Measurements from ENCODE around the gene EDARADD.

The EDARADD gene

DNA sequence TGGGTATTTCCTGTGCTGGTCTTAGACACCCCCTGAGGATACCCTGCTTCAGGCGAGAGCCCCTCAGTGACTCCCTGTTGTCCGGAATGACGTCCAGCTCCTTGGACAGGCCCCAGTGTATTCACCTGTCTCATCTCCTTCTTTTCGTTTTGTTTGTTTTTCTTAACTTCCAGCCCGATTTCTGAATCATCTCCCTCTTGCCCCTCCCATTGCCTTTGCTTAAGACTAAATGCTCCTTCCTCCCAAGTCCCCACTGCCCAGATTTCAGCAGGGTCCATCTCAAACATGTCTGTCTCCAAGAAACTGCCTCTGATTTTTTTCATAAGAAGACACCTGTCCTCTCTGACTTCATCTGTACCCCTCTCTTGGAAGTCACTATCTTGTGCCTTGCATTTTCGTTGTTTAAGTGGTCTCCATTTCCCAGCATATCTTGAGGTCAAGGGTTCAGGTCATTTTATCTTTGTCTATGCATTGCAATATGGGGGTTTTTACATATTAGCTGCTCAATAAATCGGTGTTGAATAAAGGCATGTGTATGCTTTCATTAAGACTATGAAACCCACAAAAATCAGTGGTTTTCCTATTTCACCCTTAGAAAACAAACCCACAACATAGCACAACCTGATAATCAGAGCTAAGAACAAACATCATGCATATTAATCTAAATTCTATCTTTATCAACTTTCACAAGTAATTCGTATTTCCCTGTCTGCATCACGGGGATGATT, 71.3 kb downstream of the EDARADD start:
- TF ChIP-seq, protein P1, sequence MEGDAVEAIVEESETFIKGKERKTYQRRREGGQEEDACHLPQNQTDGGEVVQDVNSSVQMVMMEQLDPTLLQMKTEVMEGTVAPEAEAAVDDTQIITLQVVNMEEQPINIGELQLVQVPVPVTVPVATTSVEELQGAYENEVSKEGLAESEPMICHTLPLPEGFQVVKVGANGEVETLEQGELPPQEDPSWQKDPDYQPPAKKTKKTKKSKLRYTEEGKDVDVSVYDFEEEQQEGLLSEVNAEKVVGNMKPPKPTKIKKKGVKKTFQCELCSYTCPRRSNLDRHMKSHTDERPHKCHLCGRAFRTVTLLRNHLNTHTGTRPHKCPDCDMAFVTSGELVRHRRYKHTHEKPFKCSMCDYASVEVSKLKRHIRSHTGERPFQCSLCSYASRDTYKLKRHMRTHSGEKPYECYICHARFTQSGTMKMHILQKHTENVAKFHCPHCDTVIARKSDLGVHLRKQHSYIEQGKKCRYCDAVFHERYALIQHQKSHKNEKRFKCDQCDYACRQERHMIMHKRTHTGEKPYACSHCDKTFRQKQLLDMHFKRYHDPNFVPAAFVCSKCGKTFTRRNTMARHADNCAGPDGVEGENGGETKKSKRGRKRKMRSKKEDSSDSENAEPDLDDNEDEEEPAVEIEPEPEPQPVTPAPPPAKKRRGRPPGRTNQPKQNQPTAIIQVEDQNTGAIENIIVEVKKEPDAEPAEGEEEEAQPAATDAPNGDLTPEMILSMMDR (IDR thresholded peaks at IDR 0.05; ENCODE audit: control extremely low read depth, extremely low read depth, low read depth, missing control alignments) = no peak
- ChIA-PET CTCF (interaction anchor here (0.9 to 1.3 kb wide), 2 partner anchors 7 to 25 kb away, joined by 3 read pairs; no protein-coding TSS in a partner anchor), POLR2A (no interaction called here)
- no peak for DNase-seq (ENCODE audit: extremely low spot score)

DNA sequence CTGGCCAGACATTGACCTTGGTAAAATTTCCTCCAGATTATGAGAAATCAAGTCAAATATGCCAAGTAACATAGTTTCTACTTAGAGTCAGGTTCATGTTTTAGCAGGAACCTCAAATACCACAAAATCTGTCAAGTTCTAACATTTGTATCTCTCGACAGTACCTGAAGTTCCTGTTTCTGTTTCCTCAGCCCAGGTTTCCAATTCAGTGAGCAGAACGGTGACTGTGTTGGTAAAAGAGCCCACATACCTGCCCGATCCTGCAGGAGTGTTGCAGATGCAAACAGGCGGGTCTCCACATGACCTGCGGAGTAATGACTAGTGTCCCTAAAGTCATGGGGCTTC, 71.8 kb downstream of the EDARADD start:
- ChIA-PET CTCF (interaction anchor here (0.9 to 1.3 kb wide), 2 partner anchors 8 to 24 kb away, joined by 3 read pairs; no protein-coding TSS in a partner anchor), POLR2A (no interaction called here)
- DNase-seq (ENCODE audit: extremely low spot score) = peak; percentile 46
- TF ChIP-seq, protein P1 (IDR thresholded peaks at IDR 0.05; ENCODE audit: control extremely low read depth, extremely low read depth, low read depth, missing control alignments) = no peak

DNA sequence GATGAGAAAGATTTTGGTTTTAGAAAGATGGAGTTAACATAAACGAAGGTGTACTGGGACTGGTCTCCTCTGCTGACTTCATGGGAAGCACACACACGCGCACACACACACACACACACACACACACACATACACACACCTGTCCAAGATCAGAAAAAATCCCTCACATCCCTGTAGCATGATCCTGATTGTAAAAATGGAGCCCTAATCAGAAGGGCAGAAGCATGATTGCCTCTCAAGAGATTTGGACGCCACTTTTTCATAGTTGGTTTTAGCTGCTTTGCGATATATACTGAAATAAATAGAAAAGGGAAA, 73.2 kb downstream of the EDARADD start:
- POLR2A ChIA-PET = no interaction called here
- CTCF ChIA-PET = interaction anchor here (1.1 kb wide), 1 partner anchor 330 kb away, joined by 3 read pairs; no protein-coding TSS in a partner anchor
- DNase-seq (ENCODE audit: extremely low spot score) = no peak
- TF ChIP-seq, protein P1 (IDR thresholded peaks at IDR 0.05; ENCODE audit: control extremely low read depth, extremely low read depth, low read depth, missing control alignments) = no peak

DNA sequence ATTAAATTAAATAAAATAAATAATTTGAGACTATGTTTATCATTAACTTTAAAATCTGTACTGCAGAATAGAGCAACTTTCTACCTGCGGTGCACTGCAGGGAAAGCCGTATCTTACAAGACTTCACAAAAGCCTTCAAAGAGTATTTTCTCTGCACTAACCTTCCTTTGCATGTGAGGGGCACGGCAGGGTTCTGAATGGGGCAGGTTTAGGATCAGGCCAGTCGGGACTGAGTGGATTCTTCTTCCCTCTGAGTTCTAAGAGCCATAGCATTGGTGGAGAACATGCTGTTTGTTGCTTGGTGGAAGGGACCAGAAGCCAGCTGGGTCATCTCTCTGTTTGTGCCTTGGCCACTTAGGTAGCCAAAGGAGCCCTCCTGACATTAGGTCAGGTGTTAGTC, 74.5 kb downstream of the EDARADD start:
- ChIA-PET CTCF (interaction anchor here (1.4 to 1.5 kb wide), 2 partner anchors 74 to 365 kb away, joined by 3 read pairs; partner anchors contain the start of gene EDARADD), POLR2A (no interaction called here)
- no peak for DNase-seq (ENCODE audit: extremely low spot score)
- TF ChIP-seq, protein P1 (IDR thresholded peaks at IDR 0.05; ENCODE audit: control extremely low read depth, extremely low read depth, low read depth, missing control alignments) = no peak

DNA sequence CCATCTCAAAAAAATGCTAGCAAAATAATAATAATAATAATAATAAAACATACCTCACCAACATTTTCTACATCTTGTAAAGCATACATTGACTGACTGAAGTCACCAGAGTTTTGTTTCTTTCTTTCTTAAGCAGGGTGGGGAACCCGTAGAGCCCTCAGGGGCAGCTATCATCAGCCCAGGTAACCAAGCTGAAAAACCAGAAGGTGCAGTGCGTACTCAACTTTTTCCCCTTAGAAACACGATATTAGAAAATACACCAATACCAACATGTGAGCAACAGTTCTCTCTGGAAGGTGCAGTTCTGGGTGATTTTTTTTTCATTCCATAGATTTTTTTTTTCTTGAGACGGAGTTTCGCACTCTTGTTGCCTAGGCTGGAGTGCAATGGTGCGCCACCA, 75.4 kb downstream of the EDARADD start:
- TF ChIP-seq, protein P1 (IDR thresholded peaks at IDR 0.05; ENCODE audit: control extremely low read depth, extremely low read depth, low read depth, missing control alignments) = no peak
- ChIA-PET POLR2A (no interaction called here), CTCF (interaction anchor here (1.4 to 1.5 kb wide), 2 partner anchors 75 to 365 kb away, joined by 3 read pairs; partner anchors contain the start of gene EDARADD)
- DNase-seq (ENCODE audit: extremely low spot score) = no peak

DNA sequence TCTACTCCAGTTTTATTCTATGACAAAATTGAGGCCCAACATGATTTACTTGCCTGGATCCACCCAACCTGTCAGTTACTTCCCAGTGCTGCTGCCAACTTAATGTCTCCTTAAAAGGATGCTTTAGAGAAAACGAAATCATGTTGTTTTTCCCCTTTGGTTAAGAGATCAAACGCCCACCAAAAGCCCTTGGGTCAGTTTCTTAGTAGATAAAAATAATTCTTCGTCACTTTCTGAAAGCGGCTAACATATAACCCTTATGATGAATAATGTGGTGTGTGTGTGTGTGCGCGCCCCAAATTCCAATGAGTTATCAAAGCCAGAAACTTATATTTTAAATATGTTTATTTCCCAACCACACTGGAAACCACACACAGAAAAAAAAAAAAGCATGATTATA, 77.0 kb downstream of the EDARADD start:
- TF ChIP-seq, protein P1 (IDR thresholded peaks at IDR 0.05; ENCODE audit: control extremely low read depth, extremely low read depth, low read depth, missing control alignments) = no peak
- ChIA-PET POLR2A (no interaction called here), CTCF (interaction anchor here (1.4 kb wide), 1 partner anchor 25 kb away, joined by 3 read pairs; no protein-coding TSS in a partner anchor)

More for the DNA sequence above, 77.0 kb downstream of the EDARADD start:
- DNase-seq (ENCODE audit: extremely low spot score) = no peak
